GM12878 (cell line): Measurements from ENCODE around the gene BRD3. TPM values are rescaled to one million over a fixed set of nuclear protein-coding genes. Genes with fewer than 3 reads are reported as not detected.

ENCODE experiments used
- ATAC-seq: fragments of 200-7000 bp; cut with Tn5 transposase; 3 replicates; pipeline ENCODE4 v1.9.1; 2020; ENCODE audit warnings: mild to moderate bottlenecking, moderate library complexity
- BruUV-seq: library from RNA; stranded (reverse); fragments of 400-500 nt; replicated peaks from 2 replicates; lab custom pipeline; 2021; lab: Mats Ljungman, UMichigan
- CTCF ChIA-PET: fragments of 300-600 bp; sonication (Branson Sonifier 250); formaldehyde crosslinking; extraction: SDS; loops from one replicate; lab custom pipeline; 2021; ENCODE audit warnings: inconsistent platforms; lab: Yijun Ruan, JAX
- POLR2A ChIA-PET: fragments of 350-600 bp; formaldehyde crosslinking; extraction: SDS; loops from one replicate; lab custom pipeline; 2021; ENCODE audit warnings: inconsistent platforms; lab: Charles Lee
- RAD21 ChIA-PET: fragments of 300-600 bp; sonication (Branson Sonifier 250); formaldehyde crosslinking; loops from one replicate; lab custom pipeline; 2023; ENCODE audit warnings: antibody characterized with exemption; ENCODE audit not compliant: unreplicated experiment; lab: Charles Lee
- SMC1A ChIA-PET: fragments of 300-600 bp; sonication (Branson Sonifier 250); formaldehyde crosslinking; loops from one replicate; lab custom pipeline; 2023; ENCODE audit not compliant: unreplicated experiment, uncharacterized antibody; lab: Charles Lee
- DNase-seq: peaks from one replicate; pipeline ENCODE4 v3.0.0-alpha.2; 2011; ENCODE audit warnings: low read depth, low spot score
- FAIRE-seq: peaks from 3 replicates; lab custom pipeline; 2011; peaks lifted over from hg19 to GRCh38; lab: Jason Lieb, UNC
- H2AFZ ChIP-seq: 2 replicates; pipeline ENCODE4 v1.6.0; 2011; ENCODE audit warnings: low read depth, low read length, control low read depth; ENCODE audit not compliant: control insufficient read depth
- H3K27ac ChIP-seq: 2 replicates; pipeline ENCODE4 v1.5.1; 2011; ENCODE audit warnings: control low read depth; ENCODE audit not compliant: control insufficient read depth, insufficient read depth
- H3K27me3 ChIP-seq, 2 experiments: replicated peaks in 1 of 2; 2 replicates each; pipeline versions ENCODE4 v1.6.0 to v1.6.1; 2011; ENCODE audit warnings: low read length in 1 of 2; ENCODE audit not compliant: control insufficient read depth in 2 of 2, insufficient read depth in 2 of 2
- H3K36me3 ChIP-seq, 2 experiments: 2 replicates each; pipeline ENCODE4 v1.5.1; 2011; ENCODE audit warnings: low read length in 1 of 2; ENCODE audit not compliant: control insufficient read depth in 2 of 2, insufficient read depth in 2 of 2
- H3K4me1 ChIP-seq: 2 replicates; pipeline ENCODE4 v1.6.1; 2011; ENCODE audit warnings: mild to moderate bottlenecking, low read length, moderate library complexity, mixed read lengths; ENCODE audit not compliant: control insufficient read depth, insufficient read depth
- H3K4me2 ChIP-seq: 2 replicates; pipeline ENCODE4 v1.6.0; 2011; ENCODE audit warnings: control low read depth; ENCODE audit not compliant: control insufficient read depth, insufficient read depth
- H3K4me3 ChIP-seq: fragments of 200-600 bp; sonication (generic); 2 replicates; pipeline ENCODE4 v1.5.1; 2016
- H3K79me2 ChIP-seq: 2 replicates; pipeline ENCODE4 v1.6.0; 2011; ENCODE audit warnings: low read length; ENCODE audit not compliant: control insufficient read depth, insufficient read depth
- H3K9ac ChIP-seq: 2 replicates; pipeline ENCODE4 v1.8.0; 2011; ENCODE audit warnings: low read length, control low read depth, mixed read lengths; ENCODE audit not compliant: control insufficient read depth, insufficient read depth
- H3K9me3 ChIP-seq: replicated peaks from 3 replicates; pipeline ENCODE4 v1.5.1; 2011; ENCODE audit warnings: mild to moderate bottlenecking, low read length; ENCODE audit not compliant: control insufficient read depth, insufficient read depth
- H4K20me1 ChIP-seq: 2 replicates; pipeline ENCODE4 v1.6.0; 2011; ENCODE audit not compliant: control insufficient read depth, insufficient read depth
- BMI1 ChIP-seq: fragments of 450-650 bp; IDR thresholded peaks from 2 replicates; pipeline ENCODE4 v1.6.1; 2016; ENCODE audit warnings: mild to moderate bottlenecking, moderate library complexity, borderline replicate concordance
- IRF4 ChIP-seq: IDR thresholded peaks from 2 replicates; pipeline ENCODE4 v1.6.1; 2011; ENCODE audit warnings: low read depth, low read length
- KAT2A ChIP-seq: conservative IDR thresholded peaks from 2 replicates; pipeline ENCODE4 v1.6.1; 2011; ENCODE audit warnings: low read depth, low read length; ENCODE audit not compliant: control insufficient read depth
- MYC ChIP-seq: IDR thresholded peaks from 2 replicates; pipeline ENCODE4 v1.6.1; 2011; ENCODE audit warnings: mild to moderate bottlenecking, low read length, moderate library complexity, inconsistent platforms; ENCODE audit not compliant: insufficient read depth, insufficient replicate concordance, insufficient read length, severe bottlenecking
- SMC3 ChIP-seq: IDR thresholded peaks from 2 replicates; pipeline ENCODE4 v1.6.1; 2011; ENCODE audit warnings: low read length, improper control_type of control experiment, borderline replicate concordance
- TCF12 ChIP-seq: IDR thresholded peaks from 2 replicates; pipeline ENCODE4 v1.6.1; 2011; ENCODE audit warnings: low read depth, mild to moderate bottlenecking, low read length
- ZSCAN29 ChIP-seq: fragments of 450-650 bp; IDR thresholded peaks from 2 replicates; pipeline ENCODE4 v1.6.1; 2017; ENCODE audit warnings: mild to moderate bottlenecking, moderate library complexity
- WGBS: methylation state at CpG from one replicate; pipeline ENCODE4 v1.1.6; 2016; ENCODE audit warnings: low lambda C conversion rate; ENCODE audit not compliant: insufficient replicate concordance, insufficient coverage; ENCODE audit errors: missing lambda C conversion rate; 5-methylcytosine and 5-hydroxymethylcytosine counted together
- in situ Hi-C: fragments of 300-500 bp; cut with MboI; formaldehyde crosslinking; loops from 9 replicates; pipeline ENCODE4 v1.14.3; 2018; ENCODE audit warnings: mixed read lengths
- intact Hi-C: fragments of 100-400 bp; cut with micrococcal nuclease; formaldehyde crosslinking; loops from one replicate; pipeline ENCODE4 v1.14.2; 2022; ENCODE audit not compliant: unreplicated experiment
- polyA plus RNA-seq, 11 experiments: library from polyadenylated mRNA; depleted of rRNA in 4 of 11; unstranded in 6 of 11; stranded (reverse) in 5 of 11; fragments of >200 nt; fragmentation: Nextera tagmentation in 4 of 11; fragmentation: Illumina TruSeq in 1 of 11; extraction: Ambion mirVana in 4 of 11; extraction: Trizol in 1 of 11; gene quantifications; 1 replicate in 1 of 11; 2 replicates in 10 of 11; pipeline versions ENCODE4 v1.2.1 to v1.2.3, GENCODE V29; 2011 to 2016; ENCODE audit warnings: inconsistent platforms in 2 of 11, missing spikeins in 2 of 11, low read depth in 1 of 11
- total RNA-seq, 4 experiments: library from RNA; depleted of rRNA in 3 of 4; stranded (reverse); fragments of >200 nt in 3 of 4; fragmentation: Illumina TruSeq in 1 of 4; extraction: Trizol in 1 of 4; gene quantifications; 2 replicates each; pipeline versions ENCODE4 v1.2.1 to v1.2.3, GENCODE V29; 2013 to 2021
- TF ChIP-seq, protein P1 (sequence below): fragments of 150-350 bp; IDR thresholded peaks from 2 replicates; pipeline ENCODE4 v1.6.1; 2014; ENCODE audit warnings: mild to moderate bottlenecking, low read depth, low read length
- TF ChIP-seq, protein P2 (sequence below): fragments of 450-650 bp; IDR thresholded peaks from 2 replicates; pipeline ENCODE4 v1.6.1; 2016; ENCODE audit warnings: mild to moderate bottlenecking

Gene BRD3
- total and polyA plus RNA-seq, 10 of the 15 experiments (the other 5 are each of a cell fraction or from before 2014, with no cell fraction given), result 0.53 to 20.8 (median 4.8) TPM

DNA sequence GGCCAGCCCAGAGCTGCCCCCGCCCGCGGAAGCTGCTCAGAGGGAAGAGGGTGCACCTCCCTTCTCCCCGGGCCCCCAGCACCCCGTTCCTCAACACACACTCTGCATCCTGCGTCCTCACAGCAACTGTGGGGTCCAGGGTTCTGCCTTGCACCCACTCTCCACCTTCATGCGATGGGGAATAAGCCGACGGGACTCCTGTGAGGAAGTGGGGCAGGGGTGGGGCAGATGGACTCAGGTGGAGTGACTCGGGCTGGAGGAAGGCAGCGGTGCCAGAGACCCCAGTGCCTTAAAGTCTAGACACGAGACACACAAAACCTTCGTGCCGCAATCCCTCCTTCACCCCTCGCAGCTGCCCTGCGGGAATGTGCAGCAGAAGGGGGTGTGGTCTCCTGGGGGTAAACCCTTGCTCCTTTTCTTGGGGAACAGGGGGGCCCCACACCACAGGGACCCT lies 8.6 kb downstream of the BRD3 start (continued):
- TF ChIP-seq, protein P1, sequence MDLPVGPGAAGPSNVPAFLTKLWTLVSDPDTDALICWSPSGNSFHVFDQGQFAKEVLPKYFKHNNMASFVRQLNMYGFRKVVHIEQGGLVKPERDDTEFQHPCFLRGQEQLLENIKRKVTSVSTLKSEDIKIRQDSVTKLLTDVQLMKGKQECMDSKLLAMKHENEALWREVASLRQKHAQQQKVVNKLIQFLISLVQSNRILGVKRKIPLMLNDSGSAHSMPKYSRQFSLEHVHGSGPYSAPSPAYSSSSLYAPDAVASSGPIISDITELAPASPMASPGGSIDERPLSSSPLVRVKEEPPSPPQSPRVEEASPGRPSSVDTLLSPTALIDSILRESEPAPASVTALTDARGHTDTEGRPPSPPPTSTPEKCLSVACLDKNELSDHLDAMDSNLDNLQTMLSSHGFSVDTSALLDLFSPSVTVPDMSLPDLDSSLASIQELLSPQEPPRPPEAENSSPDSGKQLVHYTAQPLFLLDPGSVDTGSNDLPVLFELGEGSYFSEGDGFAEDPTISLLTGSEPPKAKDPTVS, result no peak
- no peak for TF ChIP-seq IRF4
- no peak for TF ChIP-seq SMC3
- TF ChIP-seq, all 136 proteins: peak for 0

DNA sequence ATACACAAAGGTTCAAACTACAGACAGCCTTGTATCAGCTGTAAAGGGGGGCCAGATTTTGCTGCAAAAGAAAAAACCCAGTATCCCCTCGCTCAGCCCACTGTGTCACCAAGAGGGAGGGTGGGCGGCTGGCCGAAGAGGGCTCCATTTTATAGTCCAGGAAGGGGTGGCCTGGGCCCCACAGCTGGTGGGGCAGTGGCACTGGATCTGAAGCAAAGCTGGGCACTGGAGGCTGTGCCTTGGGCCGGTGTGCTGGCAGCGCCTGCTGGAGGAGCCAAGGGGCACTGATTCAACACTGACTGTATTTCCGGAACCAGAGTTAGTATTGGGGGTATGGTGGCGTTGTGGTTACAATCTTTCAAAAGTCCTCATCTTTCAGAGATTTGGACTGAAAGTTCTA lies 9.1 kb downstream of the BRD3 start:
- Histone ChIP-seq H3K36me3 (no peaks in the 10 kb centered on the region), H3K9me3 (no peaks in the 10 kb centered on the region), H3K9ac (no peak overlapping the region), H4K20me1 (peaks cover 20% of the 10 kb centered on the region), H3K79me2 (peaks cover 16% of the 10 kb centered on the region), H2AFZ (no peak overlapping the region), H3K27ac (no peak overlapping the region), H3K4me3 (no peak overlapping the region), H3K27me3 (no peaks in the 10 kb centered on the region), H3K4me2 (no peak overlapping the region), H3K4me1 (peaks cover 20% of the 10 kb centered on the region)
- ChIA-PET CTCF (interaction anchor here (0.6 kb wide), 1 partner anchor 37 kb away, joined by 3 read pairs; no protein-coding TSS in a partner anchor), RAD21 (no interaction called here), POLR2A (no interaction called here), SMC1A (no interaction called here)
- TF ChIP-seq TCF12, result no peak
- TF ChIP-seq, protein P2, sequence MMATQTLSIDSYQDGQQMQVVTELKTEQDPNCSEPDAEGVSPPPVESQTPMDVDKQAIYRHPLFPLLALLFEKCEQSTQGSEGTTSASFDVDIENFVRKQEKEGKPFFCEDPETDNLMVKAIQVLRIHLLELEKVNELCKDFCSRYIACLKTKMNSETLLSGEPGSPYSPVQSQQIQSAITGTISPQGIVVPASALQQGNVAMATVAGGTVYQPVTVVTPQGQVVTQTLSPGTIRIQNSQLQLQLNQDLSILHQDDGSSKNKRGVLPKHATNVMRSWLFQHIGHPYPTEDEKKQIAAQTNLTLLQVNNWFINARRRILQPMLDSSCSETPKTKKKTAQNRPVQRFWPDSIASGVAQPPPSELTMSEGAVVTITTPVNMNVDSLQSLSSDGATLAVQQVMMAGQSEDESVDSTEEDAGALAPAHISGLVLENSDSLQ, result no peak
- TF ChIP-seq BMI1, result no peak
- no peak for TF ChIP-seq KAT2A
- TF ChIP-seq MYC, result no peak
- no peak for TF ChIP-seq ZSCAN29
- intact Hi-C loops (loop anchor here (1.0 kb wide), 1 partner anchor 33 kb away; the partner anchor contains the start of gene BRD3OS), in situ Hi-C loops (no loop called here)
- 97% methylated on average over 7 of the region's 7 CpGs for WGBS
- DNase-seq, result no peak
- ATAC-seq, result no peak
- BruUV-seq, result no TSS peak
- no peak for FAIRE-seq
